DOHH2 (cell line): ENCODE results near the gene ANKRD55.

Experiments used
- EZH2phosphoT487 ChIP-seq: fragments of 200-600 bp; sonication (generic); IDR thresholded peaks from 2 replicates; pipeline ENCODE4 v1.6.1; 2017; ENCODE audit warnings: borderline replicate concordance, mild to moderate bottlenecking, antibody characterized with exemption, low read length, moderate library complexity, mixed read lengths
- TF ChIP-seq, protein P1 (sequence below): fragments of 200-600 bp; sonication (generic); IDR thresholded peaks from one replicate; pipeline ENCODE4 v1.5.1; 2014; ENCODE audit warnings: antibody characterized with exemption, mild to moderate bottlenecking, low read depth, low read length; ENCODE audit not compliant: poor library complexity, severe bottlenecking

DNA sequence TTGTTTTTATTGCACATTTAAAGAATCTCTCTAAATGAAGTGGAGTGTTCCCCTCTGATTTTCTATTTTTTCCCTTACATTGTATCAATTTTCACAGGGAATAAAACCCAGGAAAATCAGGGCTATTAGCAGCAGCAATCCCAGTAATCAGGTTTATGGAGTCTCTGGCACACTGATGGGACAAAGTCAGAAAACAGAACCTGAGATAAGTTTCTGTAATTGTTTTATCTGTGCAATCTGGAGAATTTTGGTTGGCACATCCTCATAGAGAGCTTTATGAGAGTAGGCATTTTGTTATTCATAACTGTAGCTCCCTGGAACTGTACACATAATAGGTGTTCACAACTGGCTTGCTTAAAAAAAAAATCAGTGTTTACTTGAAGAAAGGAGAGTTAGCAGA, 141.5 kb downstream of the ANKRD55 start:
- TF ChIP-seq, protein P1, sequence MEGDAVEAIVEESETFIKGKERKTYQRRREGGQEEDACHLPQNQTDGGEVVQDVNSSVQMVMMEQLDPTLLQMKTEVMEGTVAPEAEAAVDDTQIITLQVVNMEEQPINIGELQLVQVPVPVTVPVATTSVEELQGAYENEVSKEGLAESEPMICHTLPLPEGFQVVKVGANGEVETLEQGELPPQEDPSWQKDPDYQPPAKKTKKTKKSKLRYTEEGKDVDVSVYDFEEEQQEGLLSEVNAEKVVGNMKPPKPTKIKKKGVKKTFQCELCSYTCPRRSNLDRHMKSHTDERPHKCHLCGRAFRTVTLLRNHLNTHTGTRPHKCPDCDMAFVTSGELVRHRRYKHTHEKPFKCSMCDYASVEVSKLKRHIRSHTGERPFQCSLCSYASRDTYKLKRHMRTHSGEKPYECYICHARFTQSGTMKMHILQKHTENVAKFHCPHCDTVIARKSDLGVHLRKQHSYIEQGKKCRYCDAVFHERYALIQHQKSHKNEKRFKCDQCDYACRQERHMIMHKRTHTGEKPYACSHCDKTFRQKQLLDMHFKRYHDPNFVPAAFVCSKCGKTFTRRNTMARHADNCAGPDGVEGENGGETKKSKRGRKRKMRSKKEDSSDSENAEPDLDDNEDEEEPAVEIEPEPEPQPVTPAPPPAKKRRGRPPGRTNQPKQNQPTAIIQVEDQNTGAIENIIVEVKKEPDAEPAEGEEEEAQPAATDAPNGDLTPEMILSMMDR, result no peak
- TF ChIP-seq EZH2phosphoT487, result no peak
